HUES48 (cell line): ENCODE measurements around the gene MYCT1.

Experiments
- H3K27ac ChIP-seq: one replicate; pipeline ENCODE4 v1.7.0; 2013; ENCODE audit warnings: low read depth, low read length, inconsistent platforms
- H3K27me3 ChIP-seq: 2 replicates; pipeline ENCODE4 v1.6.1; 2013; ENCODE audit warnings: mild to moderate bottlenecking, low read length; ENCODE audit not compliant: control insufficient read depth, insufficient read depth
- H3K36me3 ChIP-seq: 2 replicates; pipeline ENCODE4 v1.6.1; 2013; ENCODE audit warnings: low read length; ENCODE audit not compliant: control insufficient read depth, insufficient read depth
- H3K4me1 ChIP-seq: 2 replicates; pipeline ENCODE4 v1.6.1; 2013; ENCODE audit warnings: mild to moderate bottlenecking, low read length; ENCODE audit not compliant: control insufficient read depth, insufficient read depth
- H3K4me3 ChIP-seq: 2 replicates; pipeline ENCODE4 v1.5.1; 2013; ENCODE audit warnings: mild to moderate bottlenecking, low read depth, low read length
- H3K9ac ChIP-seq: 2 replicates; pipeline ENCODE4 v1.6.1; 2013; ENCODE audit warnings: mild to moderate bottlenecking, low read depth, low read length, moderate library complexity
- H3K9me3 ChIP-seq: 2 replicates; pipeline ENCODE4 v1.6.1; 2013; ENCODE audit warnings: low read length; ENCODE audit not compliant: control insufficient read depth, insufficient read depth

The MYCT1 gene

DNA sequence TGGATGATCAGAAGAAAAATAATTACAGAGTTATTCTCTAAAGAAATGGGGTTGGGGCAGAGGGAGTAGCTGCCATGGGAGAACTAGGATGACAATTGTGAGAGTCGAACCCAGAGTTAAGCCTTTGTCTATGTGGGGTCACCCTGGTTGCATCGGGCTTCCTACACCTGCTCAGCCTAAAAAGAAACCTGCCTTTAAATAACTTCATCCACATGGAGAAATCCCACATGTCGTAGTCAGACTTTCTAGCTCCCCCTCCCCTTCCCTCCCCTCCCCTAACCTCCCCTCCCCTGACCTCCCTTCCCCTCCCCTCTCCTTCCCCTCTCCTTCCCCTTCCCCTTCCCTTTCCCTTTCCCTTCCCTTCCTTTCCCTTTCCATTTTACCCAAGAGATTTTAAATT is 67.6 kb downstream of the MYCT1 start:
- Histone ChIP-seq H3K9me3 (no peaks in the 10 kb centered on the region), H3K27ac (no peak overlapping the region), H3K36me3 (no peaks in the 10 kb centered on the region), H3K27me3 (no peaks in the 10 kb centered on the region), H3K4me3 (no peak overlapping the region), H3K4me1 (no peaks in the 10 kb centered on the region), H3K9ac (no peak overlapping the region)

DNA sequence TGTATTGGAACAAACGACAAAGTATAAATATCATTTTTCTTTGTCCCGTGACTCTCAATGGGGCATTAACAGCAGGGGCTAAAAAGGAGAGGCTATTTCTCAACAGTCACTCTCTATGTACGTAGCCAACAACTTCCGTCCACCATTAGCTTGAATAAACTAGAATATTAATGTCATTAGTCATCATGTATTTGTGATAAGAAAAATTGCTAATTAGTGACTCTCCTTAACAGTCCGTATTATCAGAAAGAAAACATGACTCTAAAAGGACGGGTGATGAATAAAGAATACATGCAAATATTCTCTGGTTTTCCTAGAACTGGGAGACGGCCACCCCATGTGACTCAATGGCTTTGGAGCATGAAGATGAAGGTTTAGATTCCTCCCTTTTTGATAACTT is 71.5 kb downstream of the MYCT1 start:
- H3K9ac ChIP-seq, result no peak overlapping the region
- no peak overlapping the region for H3K27ac ChIP-seq
- no peaks in the 10 kb centered on the region for H3K27me3 ChIP-seq
- H3K4me1 ChIP-seq, result no peaks in the 10 kb centered on the region
- H3K9me3 ChIP-seq, result no peaks in the 10 kb centered on the region
- no peaks in the 10 kb centered on the region for H3K36me3 ChIP-seq
- H3K4me3 ChIP-seq, result no peak overlapping the region

DNA sequence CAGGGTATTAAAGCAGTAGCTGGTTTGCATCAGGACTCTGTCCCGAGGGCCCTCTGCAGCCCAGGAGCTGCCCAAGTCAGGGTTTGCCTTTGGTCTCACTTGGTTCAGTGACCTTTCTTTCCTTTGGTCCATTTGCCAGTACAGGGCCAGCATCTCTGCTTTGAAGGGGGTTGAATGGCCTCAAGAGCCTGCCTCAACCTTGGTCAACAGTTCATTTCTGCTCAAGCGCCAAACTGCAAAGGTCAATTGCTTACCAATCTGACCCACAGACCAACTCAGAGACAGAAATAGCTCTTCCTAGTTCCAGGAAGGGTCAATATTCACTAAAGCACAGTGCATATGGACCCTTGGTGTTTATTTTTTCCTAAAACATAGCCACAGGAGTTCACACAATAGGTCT is 72.3 kb downstream of the MYCT1 start:
- Histone ChIP-seq H3K4me1 (no peaks in the 10 kb centered on the region), H3K27me3 (no peaks in the 10 kb centered on the region)

DNA sequence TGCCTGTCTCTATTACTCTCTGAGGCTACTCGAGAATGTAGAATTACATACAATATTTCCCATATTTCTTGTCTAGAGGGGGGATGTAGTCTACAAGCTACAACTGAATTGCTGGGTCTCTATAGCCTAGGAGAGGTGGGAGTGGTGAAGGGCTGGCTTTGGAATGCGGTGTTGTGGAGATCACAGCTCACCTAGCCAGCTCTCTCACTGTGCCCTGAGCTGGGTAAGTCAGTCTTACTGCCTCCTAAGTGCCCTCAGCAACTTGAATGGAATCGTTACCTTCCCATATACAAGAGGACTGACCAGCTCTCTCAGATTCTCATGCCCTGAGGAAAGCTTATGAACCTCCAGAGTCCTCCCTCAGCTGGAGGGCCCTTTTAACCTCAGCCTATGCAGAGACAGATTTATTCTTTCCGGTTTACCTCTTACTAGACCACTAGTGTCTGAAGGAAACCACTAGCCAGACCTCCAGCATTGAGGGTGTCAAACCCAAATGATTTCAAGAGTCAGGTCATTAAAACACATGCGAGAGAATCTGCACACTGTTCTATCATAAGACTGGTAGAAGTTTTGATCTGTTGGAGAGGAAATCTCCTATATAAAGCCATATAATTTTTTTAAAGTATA is 73.5 kb downstream of the MYCT1 start:
- Histone ChIP-seq H3K27me3 (no peaks in the 10 kb centered on the region), H3K9me3 (no peaks in the 10 kb centered on the region), H3K4me1 (no peaks in the 10 kb centered on the region), H3K4me3 (no peak overlapping the region), H3K27ac (no peak overlapping the region), H3K36me3 (no peaks in the 10 kb centered on the region), H3K9ac (no peak overlapping the region)

More for the DNA sequence above, 72.3 kb downstream of the MYCT1 start:
- Histone ChIP-seq H3K27ac (no peak overlapping the region), H3K9me3 (no peaks in the 10 kb centered on the region), H3K9ac (no peak overlapping the region), H3K4me3 (no peak overlapping the region), H3K36me3 (no peaks in the 10 kb centered on the region)
